Measurements from ENCODE around the gene MMP26. TPM values are rescaled to one million over a fixed set of nuclear protein-coding genes. Genes with fewer than 3 reads are reported as not detected.

MMP26 gene
- total RNA-seq, 1 experiment from 2014 or later, result not detected

DNA sequence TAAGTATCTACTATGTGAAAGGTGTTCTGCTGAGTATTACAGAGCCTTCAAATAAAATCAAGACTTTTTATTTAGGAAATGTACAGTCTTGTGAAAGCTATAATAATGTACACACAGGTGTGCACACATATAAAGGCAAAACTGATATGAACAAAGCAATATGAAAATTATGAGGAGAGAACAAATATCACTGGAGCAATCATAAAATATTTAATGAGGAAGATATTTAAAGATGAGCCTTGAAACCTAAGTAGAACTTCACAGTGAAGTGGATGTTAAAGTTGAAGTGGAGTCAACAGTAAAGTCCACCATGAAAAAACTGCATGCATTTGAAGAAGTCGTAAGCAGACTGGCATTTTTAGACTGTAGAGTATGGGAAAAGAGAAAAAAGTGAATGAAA, 46.6 kb downstream of the MMP26 start:
- no peak for DNase-seq
- H3K9me3 ChIP-seq (ENCODE audit: insufficient read depth, low read depth), result no peaks in the 10 kb centered on the region
- no peaks in the 10 kb centered on the region for H3K4me1 ChIP-seq (replicated peaks; ENCODE audit: insufficient read depth)
- H3K36me3 ChIP-seq (ENCODE audit: low read depth), result no peaks in the 10 kb centered on the region
- ChIA-PET CTCF (no interaction called here), POLR2A (ENCODE audit: unreplicated experiment) (no interaction called here)
- no peak overlapping the region for H3K4me2 ChIP-seq
- TF ChIP-seq CTCF (conservative IDR thresholded peaks at IDR 0.05), result no peak
- TF ChIP-seq EZH2 (IDR thresholded peaks at IDR 0.05; ENCODE audit: low read depth), result no peak
- no peaks in the 10 kb centered on the region for H3K9me2 ChIP-seq (ENCODE audit: insufficient read depth)
- no TSS peak for BruUV-seq (replicated peaks)
- no peak overlapping the region for H3K4me3 ChIP-seq
- H3F3A ChIP-seq (ENCODE audit: insufficient read depth, low read depth), result no peaks in the 10 kb centered on the region
- intact Hi-C loops (cut with micrococcal nuclease; ENCODE audit: unreplicated experiment), result no loop called here
- H2AFZ ChIP-seq, result no peak overlapping the region
- H3K27me3 ChIP-seq (ENCODE audit: insufficient read depth, low read depth), result no peaks in the 10 kb centered on the region
- H4K20me1 ChIP-seq (ENCODE audit: insufficient read depth), result no peaks in the 10 kb centered on the region
- no peaks in the 10 kb centered on the region for H3K79me2 ChIP-seq (ENCODE audit: low read depth)
- no peak overlapping the region for H3K27ac ChIP-seq

Other genes with a start within 250 kb of the MMP26 start
- gene OR52K1, start 222.1 kb upstream of the MMP26 start, total RNA-seq (2021), result not detected in 2 replicates
- not detected in 2 replicates for gene OR52M1, start 159.6 kb upstream of the MMP26 start, total RNA-seq (2021)
- gene OR52I2, start 123.0 kb upstream of the MMP26 start, total RNA-seq (2021), result not detected in 2 replicates
- gene OR52I1, start 110.7 kb upstream of the MMP26 start, total RNA-seq (2021), result 0.15 TPM in 1 of 2 replicates, not detected in the other
- 4.6 and 6.5 TPM in 2 replicates for gene TRIM68, start 96.6 kb upstream of the MMP26 start, total RNA-seq (2021)
- gene OR51D1, start 67.3 kb upstream of the MMP26 start, total RNA-seq (2021), result not detected in 2 replicates
- gene OR51E1, start 60.8 kb upstream of the MMP26 start, total RNA-seq (2021), result not detected in 2 replicates
- gene OR51E2, start 6.9 kb upstream of the MMP26 start, total RNA-seq (2021), result not detected in 2 replicates
- gene OR51F1, start 65.2 kb downstream of the MMP26 start, total RNA-seq (2021), result not detected in 2 replicates
- not detected in 2 replicates for gene OR52R1, start 99.6 kb downstream of the MMP26 start, total RNA-seq (2021)
- gene OR51F2, start 116.5 kb downstream of the MMP26 start, total RNA-seq (2021), result not detected in 2 replicates
- not detected in 2 replicates for gene OR51S1, start 144.4 kb downstream of the MMP26 start, total RNA-seq (2021)
- gene OR51T1, start 177.1 kb downstream of the MMP26 start, total RNA-seq (2021), result not detected in 2 replicates
- gene OR51A7, start 199.0 kb downstream of the MMP26 start, total RNA-seq (2021), result not detected in 2 replicates
- gene OR51G2, start 214.6 kb downstream of the MMP26 start, total RNA-seq (2021), result not detected in 2 replicates
- not detected in 2 replicates for gene OR51G1, start 219.6 kb downstream of the MMP26 start, total RNA-seq (2021)
- not detected in 2 replicates for gene OR51A4, start 242.8 kb downstream of the MMP26 start, total RNA-seq (2021)

Measured in PC-9 (cell line).